Measurements from ENCODE around the gene TYW1B. TPM values are rescaled to one million over a fixed set of nuclear protein-coding genes. Genes with fewer than 3 reads are reported as not detected.
"Not testable (repeated sequence)": the region's sequence is repeated elsewhere in the genome, so short reads cannot be mapped to it uniquely, and the experiment has no call there.

Gene TYW1B
- total and polyA plus RNA-seq, 5 donors = 1.3 to 3.2 (median 1.9) TPM

GRCh38 chr7:72751978-72752377, 76.0 kb downstream of the TYW1B start:
- Histone ChIP-seq H3K9me3 (ENCODE audit: control insufficient read depth, low read length) (no peaks in the 10 kb centered on the region), H3K4me3 (ENCODE audit: low read length) (no peak overlapping the region), H3K27me3 (ENCODE audit: control insufficient read depth, insufficient read depth) (no peaks in the 10 kb centered on the region), H3K4me1 (ENCODE audit: control insufficient read depth, insufficient read depth, low read length) (no peaks in the 10 kb centered on the region), H3K27ac (ENCODE audit: low read length) (no peak overlapping the region)
- intact Hi-C loops (cut with DNase I) = no loop called here
- ATAC-seq = no peak
- DNase-seq = no peak
- 91% methylated on average over 2 of the region's 2 CpGs for WGBS

DNA sequence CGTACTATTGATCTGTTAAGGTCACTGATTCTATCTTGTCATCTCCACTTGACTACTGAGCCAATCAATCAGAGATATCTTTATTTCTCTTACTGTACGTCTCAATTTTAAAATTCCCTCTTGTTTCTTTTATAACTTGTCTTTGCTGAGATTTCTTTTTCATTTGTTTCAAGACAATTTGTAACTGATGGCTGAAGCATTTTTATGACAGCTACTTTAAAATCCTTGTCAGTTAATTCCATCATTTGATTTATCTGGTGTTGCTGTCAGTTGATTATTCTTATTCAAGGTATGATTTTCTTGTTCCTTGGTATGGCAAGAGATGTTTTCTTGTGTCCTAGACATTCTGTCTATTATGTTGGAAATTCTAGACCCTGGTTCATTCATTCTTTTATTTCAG, 76.6 kb downstream of the TYW1B start:
- intact Hi-C loops (cut with DNase I) = no loop called here
- WGBS = 96% methylated on average over 2 of the region's 2 CpGs
- DNase-seq = no peak
- Histone ChIP-seq H3K9me3 (ENCODE audit: control insufficient read depth, low read length) (no peaks in the 10 kb centered on the region), H3K4me1 (ENCODE audit: control insufficient read depth, insufficient read depth, low read length) (no peaks in the 10 kb centered on the region), H3K4me3 (ENCODE audit: low read length) (no peak overlapping the region), H3K27ac (ENCODE audit: low read length) (no peak overlapping the region), H3K27me3 (ENCODE audit: control insufficient read depth, insufficient read depth) (no peaks in the 10 kb centered on the region)
- ATAC-seq = no peak

GRCh38 chr7:72748649-72749048, 79.4 kb downstream of the TYW1B start:
- ATAC-seq; H3K27me3 ChIP-seq (ENCODE audit: control insufficient read depth, insufficient read depth); H3K4me3 ChIP-seq (ENCODE audit: low read length); intact Hi-C loops (cut with DNase I); H3K9me3 ChIP-seq (ENCODE audit: control insufficient read depth, low read length); H3K4me1 ChIP-seq (ENCODE audit: control insufficient read depth, insufficient read depth, low read length); DNase-seq; H3K27ac ChIP-seq (ENCODE audit: low read length): not testable (repeated sequence)

DNA sequence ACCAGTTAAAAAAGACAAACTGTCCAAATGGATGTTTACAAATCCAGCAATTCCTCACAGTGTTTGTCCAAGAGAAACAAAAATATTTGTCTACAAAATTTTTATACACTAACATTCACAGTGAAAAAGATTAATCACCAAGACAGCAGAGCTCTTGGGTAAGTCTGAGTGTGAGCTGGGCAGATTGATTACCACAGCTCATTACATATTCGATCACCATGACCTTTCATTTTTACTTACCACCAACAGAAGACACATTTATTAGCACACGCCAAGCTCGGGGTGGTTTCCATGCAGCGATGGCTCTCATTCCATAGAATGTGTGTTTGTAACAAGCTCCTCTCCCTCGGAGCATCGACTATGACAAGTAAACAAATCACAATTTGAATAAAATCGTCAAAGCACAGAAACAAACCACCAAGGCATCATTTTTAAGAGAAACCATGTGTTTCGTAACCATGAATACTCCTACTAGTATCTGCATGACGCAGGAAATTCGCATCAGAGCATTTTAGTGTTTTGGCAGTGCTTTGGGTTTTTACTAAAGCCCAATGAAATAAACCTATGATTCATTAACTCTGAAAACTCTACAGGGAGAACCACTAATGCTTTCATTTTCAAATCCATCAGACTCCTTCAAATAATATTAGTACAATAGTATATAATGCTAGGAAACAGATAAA, 83.6 kb downstream of the TYW1B start:
- 85% methylated on average over 10 of the region's 10 CpGs for WGBS
- H3K9me3 ChIP-seq (ENCODE audit: control insufficient read depth, low read length); H3K27ac ChIP-seq (ENCODE audit: low read length); H3K4me3 ChIP-seq (ENCODE audit: low read length); intact Hi-C loops (cut with DNase I); H3K27me3 ChIP-seq (ENCODE audit: control insufficient read depth, insufficient read depth); ATAC-seq; DNase-seq; H3K4me1 ChIP-seq (ENCODE audit: control insufficient read depth, insufficient read depth, low read length): not testable (repeated sequence)

GRCh38 chr7:72743801-72744200, 84.2 kb downstream of the TYW1B start:
- intact Hi-C loops (cut with DNase I); H3K27me3 ChIP-seq (ENCODE audit: control insufficient read depth, insufficient read depth); H3K27ac ChIP-seq (ENCODE audit: low read length); ATAC-seq; H3K4me3 ChIP-seq (ENCODE audit: low read length); DNase-seq; H3K9me3 ChIP-seq (ENCODE audit: control insufficient read depth, low read length); H3K4me1 ChIP-seq (ENCODE audit: control insufficient read depth, insufficient read depth, low read length): not testable (repeated sequence)
- WGBS = 85% methylated on average over 2 of the region's 2 CpGs

DNA sequence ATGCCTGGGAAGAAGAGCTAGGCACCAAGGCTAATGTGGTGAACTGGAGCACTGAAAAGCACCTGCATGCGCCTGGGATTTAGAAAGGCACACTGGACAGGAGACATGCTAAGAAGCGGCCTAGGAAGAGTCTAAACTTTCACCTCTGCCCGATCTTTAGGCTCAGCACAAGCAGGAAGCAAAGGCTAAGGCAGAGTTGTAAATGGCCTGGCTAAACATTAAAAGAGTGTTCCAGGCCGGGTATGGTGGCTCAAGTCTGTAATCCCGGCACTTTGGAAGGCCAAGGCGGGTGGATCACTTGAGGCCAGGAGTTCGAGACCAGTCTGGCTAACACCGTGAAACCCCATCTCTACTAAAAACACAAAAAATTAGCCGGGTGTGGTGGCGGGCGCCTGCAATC, 88.3 kb downstream of the TYW1B start:
- not testable (repeated sequence) for ATAC-seq, DNase-seq

DNA sequence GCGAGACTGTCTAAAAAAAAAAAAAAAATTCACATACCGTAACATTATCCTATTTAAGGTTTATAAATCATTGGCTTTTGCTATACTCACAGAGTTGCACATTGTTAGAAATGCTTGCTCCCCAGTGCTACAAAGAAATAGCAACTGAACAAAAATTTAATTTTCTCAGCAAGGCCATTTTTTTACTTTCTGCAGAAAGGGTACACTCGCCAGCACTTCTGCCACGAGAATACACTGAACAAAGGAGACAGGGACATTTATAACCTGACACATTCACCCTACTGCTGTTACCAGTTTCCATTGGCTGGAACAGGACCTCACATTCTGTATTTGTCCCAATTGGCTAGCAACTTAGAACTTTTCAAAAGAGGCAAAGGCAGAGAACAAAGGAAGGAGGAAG, 92.1 kb downstream of the TYW1B start:
- intact Hi-C loops (cut with DNase I); ATAC-seq; H3K9me3 ChIP-seq (ENCODE audit: control insufficient read depth, low read length); H3K27ac ChIP-seq (ENCODE audit: low read length); DNase-seq; H3K27me3 ChIP-seq (ENCODE audit: control insufficient read depth, insufficient read depth); H3K4me1 ChIP-seq (ENCODE audit: control insufficient read depth, insufficient read depth, low read length); H3K4me3 ChIP-seq (ENCODE audit: low read length): not testable (repeated sequence)
- WGBS = 89% methylated on average over 4 of the region's 4 CpGs

More for the DNA sequence above, 88.3 kb downstream of the TYW1B start:
- H3K9me3 ChIP-seq (ENCODE audit: control insufficient read depth, low read length); H3K4me3 ChIP-seq (ENCODE audit: low read length); H3K27me3 ChIP-seq (ENCODE audit: control insufficient read depth, insufficient read depth); H3K4me1 ChIP-seq (ENCODE audit: control insufficient read depth, insufficient read depth, low read length); H3K27ac ChIP-seq (ENCODE audit: low read length); intact Hi-C loops (cut with DNase I): not testable (repeated sequence)
- 97% methylated on average over 7 of the region's 11 CpGs for WGBS

DNA sequence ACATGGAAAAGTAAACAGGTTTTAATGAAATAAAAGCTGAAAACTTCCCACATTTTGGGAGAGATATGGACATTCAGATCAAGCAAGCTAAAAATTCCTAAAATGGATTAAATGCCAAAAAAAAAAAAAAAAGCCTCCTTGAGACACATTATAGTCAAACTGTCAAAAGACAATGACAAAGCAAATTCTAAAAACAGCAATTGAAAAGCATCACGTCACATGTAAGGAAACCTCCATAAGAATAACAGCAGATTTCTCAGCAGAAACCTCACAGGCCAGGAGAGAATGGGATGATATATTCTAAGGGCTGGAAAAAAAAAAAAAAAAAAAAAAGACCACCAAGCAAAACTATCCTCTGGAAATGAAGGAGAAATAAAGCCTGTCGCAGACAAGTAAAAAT, 97.2 kb downstream of the TYW1B start:
- H3K9me3 ChIP-seq (ENCODE audit: control insufficient read depth, low read length); H3K27ac ChIP-seq (ENCODE audit: low read length); ATAC-seq; H3K27me3 ChIP-seq (ENCODE audit: control insufficient read depth, insufficient read depth); intact Hi-C loops (cut with DNase I); H3K4me1 ChIP-seq (ENCODE audit: control insufficient read depth, insufficient read depth, low read length); DNase-seq; H3K4me3 ChIP-seq (ENCODE audit: low read length): not testable (repeated sequence)
- WGBS = 93% methylated on average over 2 of the region's 2 CpGs

DNA sequence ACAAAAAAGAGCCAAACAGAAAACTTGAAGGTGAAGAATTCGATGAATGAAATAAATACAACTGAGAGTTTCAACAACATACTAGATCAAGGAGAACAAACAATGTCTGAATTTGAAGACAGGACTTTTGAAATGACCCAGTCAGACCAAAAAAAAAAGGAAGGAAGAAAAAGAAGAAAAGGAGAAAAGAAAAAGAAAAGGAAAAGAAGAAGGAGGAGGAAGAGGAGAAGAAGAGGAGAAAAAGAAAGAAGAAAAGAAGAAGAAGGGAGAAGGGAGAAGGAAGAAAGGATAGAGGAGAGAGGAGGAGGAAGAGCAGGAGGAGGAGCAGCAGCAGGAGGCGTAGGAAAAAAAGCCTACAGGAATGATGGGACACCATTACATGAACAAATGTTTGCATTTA, 97.6 kb downstream of the TYW1B start:
- H3K27ac ChIP-seq (ENCODE audit: low read length); H3K4me1 ChIP-seq (ENCODE audit: control insufficient read depth, insufficient read depth, low read length); H3K4me3 ChIP-seq (ENCODE audit: low read length); DNase-seq; H3K27me3 ChIP-seq (ENCODE audit: control insufficient read depth, insufficient read depth); ATAC-seq; intact Hi-C loops (cut with DNase I); H3K9me3 ChIP-seq (ENCODE audit: control insufficient read depth, low read length): not testable (repeated sequence)
- WGBS = 97% methylated on average over 2 of the region's 2 CpGs

- H3K27me3 ChIP-seq (ENCODE audit: control insufficient read depth, insufficient read depth); H3K9me3 ChIP-seq (ENCODE audit: control insufficient read depth, low read length); ATAC-seq; H3K27ac ChIP-seq (ENCODE audit: low read length); intact Hi-C loops (cut with DNase I); DNase-seq; H3K4me1 ChIP-seq (ENCODE audit: control insufficient read depth, insufficient read depth, low read length); H3K4me3 ChIP-seq (ENCODE audit: low read length): not testable (repeated sequence)
- 69% methylated on average over 2 of the region's 2 CpGs for WGBS
Observed at GRCh38 chr7:72729130-72729529, 98.9 kb downstream of the TYW1B start.

- intact Hi-C loops (cut with DNase I); DNase-seq: not testable (repeated sequence)
- whole genome bisulfite sequencing = 93% methylated on average over 7 of the region's 7 CpGs
Observed at GRCh38 chr7:72722694-72723093, 105.3 kb downstream of the TYW1B start.

GRCh38 chr7:72720890-72721289, 107.1 kb downstream of the TYW1B start:
- DNase-seq; H3K9me3 ChIP-seq (ENCODE audit: control insufficient read depth, low read length); H3K27me3 ChIP-seq (ENCODE audit: control insufficient read depth, insufficient read depth); H3K27ac ChIP-seq (ENCODE audit: low read length); intact Hi-C loops (cut with DNase I); H3K4me3 ChIP-seq (ENCODE audit: low read length); H3K4me1 ChIP-seq (ENCODE audit: control insufficient read depth, insufficient read depth, low read length); ATAC-seq: not testable (repeated sequence)
- 97% methylated on average over 4 of the region's 4 CpGs for WGBS

More at GRCh38 chr7:72722694-72723093, 105.3 kb downstream of the TYW1B start:
- not testable (repeated sequence) for H3K4me1 ChIP-seq (ENCODE audit: control insufficient read depth, insufficient read depth, low read length); H3K27me3 ChIP-seq (ENCODE audit: control insufficient read depth, insufficient read depth); H3K4me3 ChIP-seq (ENCODE audit: low read length); H3K27ac ChIP-seq (ENCODE audit: low read length); H3K9me3 ChIP-seq (ENCODE audit: control insufficient read depth, low read length); ATAC-seq

Measured in right cardiac atrium (tissue), 5 donors.